Inflammatory macrophage treated with lipopolysaccharide for 4 hours (primary cell): ENCODE data around the gene KLF13.

ENCODE experiments used
- DNase-seq: peaks from one replicate; pipeline ENCODE4 v3.0.0-alpha.2; 2020

Gene KLF13

GRCh38 chr15:31317421-31318327 is 9.0 kb upstream of the KLF13 start:
- no peak for DNase-seq

- DNase-seq, result no peak
Observed at GRCh38 chr15:31318429-31318828, 8.2 kb upstream of the KLF13 start.

GRCh38 chr15:31320022-31320421 is 6.6 kb upstream of the KLF13 start:
- DNase-seq, result peak; percentile 36

GRCh38 chr15:31321418-31321817 is 5.2 kb upstream of the KLF13 start:
- DNase-seq, result no peak

- no peak for DNase-seq
Observed at GRCh38 chr15:31322504-31322903, 4.1 kb upstream of the KLF13 start.

GRCh38 chr15:31323627-31324026 is 3.0 kb upstream of the KLF13 start:
- no peak for DNase-seq

GRCh38 chr15:31324186-31324585 is 2.4 kb upstream of the KLF13 start:
- peak; percentile 48 for DNase-seq

- peak; percentile 36 for DNase-seq
Observed at GRCh38 chr15:31324806-31325594, 1.6 kb upstream of the KLF13 start.

- DNase-seq, result peak; percentile 17
Observed at GRCh38 chr15:31325595-31326155, 960 bp upstream of the KLF13 start.

GRCh38 chr15:31326875-31327668 is 437 bp downstream of the KLF13 start:
- peak; percentile 72 for DNase-seq

- peak; percentile 60 for DNase-seq
Observed at GRCh38 chr15:31327669-31328427, 1.2 kb downstream of the KLF13 start.

- peak; percentile 81 for DNase-seq
Observed at GRCh38 chr15:31328428-31328968, 1.9 kb downstream of the KLF13 start.

GRCh38 chr15:31328969-31329639 is 2.5 kb downstream of the KLF13 start:
- DNase-seq, result no peak

GRCh38 chr15:31329640-31330010 is 3.0 kb downstream of the KLF13 start:
- DNase-seq, result no peak

- no peak for DNase-seq
Observed at GRCh38 chr15:31330111-31330785, 3.6 kb downstream of the KLF13 start.

- no peak for DNase-seq
Observed at GRCh38 chr15:31330836-31331235, 4.2 kb downstream of the KLF13 start.

GRCh38 chr15:31331389-31331788 is 4.8 kb downstream of the KLF13 start:
- no peak for DNase-seq

GRCh38 chr15:31332020-31332680 is 5.5 kb downstream of the KLF13 start:
- no peak for DNase-seq

- no peak for DNase-seq
Observed at GRCh38 chr15:31332681-31333071, 6.0 kb downstream of the KLF13 start.

GRCh38 chr15:31333119-31333518 is 6.5 kb downstream of the KLF13 start:
- DNase-seq, result no peak
